Nucleus accumbens (tissue), 56 donors: Measurements from ENCODE around the gene BABAM2.
A peak's percentile ranks its signal among the peaks of the same experiment; 100 is the strongest.
"Not testable (repeated sequence)": the region's sequence is repeated elsewhere in the genome, so short reads cannot be mapped to it uniquely, and the experiment has no call there.

Experiments
- DNase-seq, 56 donors: peaks; one replicate each; lab custom pipeline; 2025; lab: John Stamatoyannopoulos, UW

BABAM2 gene

DNA sequence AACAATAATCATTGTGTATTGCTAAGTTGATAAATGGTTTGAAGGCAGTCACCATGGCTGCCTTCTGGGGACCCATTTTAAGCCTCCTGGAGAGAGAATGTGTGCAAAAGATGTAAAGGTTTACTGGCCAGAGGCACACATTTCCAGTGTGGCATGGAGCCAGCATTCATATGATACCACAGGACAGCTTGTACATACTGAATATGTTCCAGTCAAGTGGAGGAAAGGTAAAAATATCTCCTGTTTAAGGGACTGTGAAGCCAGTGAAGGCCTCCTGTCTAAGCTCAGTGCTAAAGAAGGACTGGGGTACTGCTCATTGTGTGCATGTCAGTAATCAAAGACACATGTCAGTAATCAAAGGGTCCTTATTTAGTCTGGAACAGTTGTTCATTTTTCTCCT, 119.2 kb downstream of the BABAM2 start:
- no peak for DNase-seq

DNA sequence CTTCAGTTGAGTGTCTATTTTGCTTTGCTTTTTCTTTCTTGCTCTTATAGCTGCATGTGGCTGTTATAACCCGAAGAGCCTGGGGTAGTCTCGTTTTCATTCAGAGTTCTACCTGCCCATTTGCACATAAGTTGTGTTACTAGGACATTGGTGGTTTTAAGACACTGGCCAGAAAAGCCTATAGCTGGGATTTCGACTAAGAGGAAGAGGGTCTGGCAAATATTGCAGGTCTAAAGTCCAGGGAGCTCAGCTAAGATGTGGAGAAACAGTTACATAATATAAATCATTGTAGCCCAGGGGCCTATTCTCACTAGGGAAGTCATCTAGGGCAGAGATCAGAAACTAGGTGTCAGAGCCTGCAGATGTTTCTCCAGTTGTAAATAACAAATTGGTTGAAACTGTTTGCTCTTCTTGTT, 120.8 kb downstream of the BABAM2 start:
- no peak for DNase-seq

DNA sequence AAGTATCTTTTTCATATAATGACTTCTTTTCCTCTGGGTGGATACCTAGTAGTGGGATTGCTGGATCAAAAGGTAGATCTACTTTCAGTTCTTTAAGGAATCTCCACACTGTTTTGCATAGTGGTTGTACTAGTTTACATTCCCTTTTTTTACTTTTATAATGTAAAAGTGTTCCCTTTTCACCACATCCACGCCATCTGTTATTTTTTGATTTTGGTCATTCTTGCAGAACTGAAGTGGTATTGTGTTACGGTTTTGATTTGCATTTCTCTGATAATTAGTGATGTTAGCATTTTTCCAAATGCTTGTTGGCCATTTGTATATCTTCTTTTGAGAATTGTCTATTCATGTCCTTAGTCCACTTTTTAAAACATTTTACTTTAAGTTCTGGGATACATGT, 127.9 kb downstream of the BABAM2 start:
- DNase-seq = not testable (repeated sequence)

DNA sequence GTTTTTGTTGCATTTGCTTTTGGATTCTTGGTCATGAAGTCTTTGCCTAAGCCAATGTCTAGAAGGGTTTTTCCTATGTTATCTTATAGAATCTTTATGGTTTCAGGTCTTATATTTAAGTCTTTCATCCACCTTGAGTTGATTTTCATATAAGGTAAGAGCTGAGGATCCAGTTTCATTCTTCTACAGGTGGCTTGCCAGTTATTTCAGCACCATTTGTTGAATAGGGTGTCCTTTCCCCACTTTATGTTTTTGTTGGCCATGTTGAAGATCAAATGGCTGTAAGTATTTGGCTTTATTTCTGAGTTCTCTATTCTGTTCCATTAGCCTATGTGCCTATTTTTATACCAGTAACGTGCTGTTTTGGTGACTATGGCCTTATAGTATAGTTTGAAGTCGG, 129.0 kb downstream of the BABAM2 start:
- DNase-seq = not testable (repeated sequence)

DNA sequence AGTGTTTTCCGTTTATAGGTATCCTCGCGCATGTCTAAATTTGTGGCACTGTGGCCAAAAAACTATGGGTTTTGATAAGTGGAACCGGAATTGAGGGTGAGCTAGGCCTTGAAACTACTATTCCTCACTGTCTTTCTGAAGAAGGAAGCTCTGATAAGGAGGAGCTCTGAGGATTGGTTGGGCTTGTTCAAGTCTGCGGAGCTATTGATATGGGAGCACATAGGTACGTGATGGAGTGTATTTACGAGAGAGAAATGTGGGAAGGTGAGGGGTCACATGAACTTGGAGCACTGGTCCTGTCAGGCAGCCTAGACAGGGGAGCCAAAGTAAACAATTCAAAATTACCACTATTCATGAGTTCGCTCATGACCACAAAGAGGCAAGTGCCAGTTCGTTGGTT, 131.4 kb downstream of the BABAM2 start:
- DNase-seq = no peak

DNA sequence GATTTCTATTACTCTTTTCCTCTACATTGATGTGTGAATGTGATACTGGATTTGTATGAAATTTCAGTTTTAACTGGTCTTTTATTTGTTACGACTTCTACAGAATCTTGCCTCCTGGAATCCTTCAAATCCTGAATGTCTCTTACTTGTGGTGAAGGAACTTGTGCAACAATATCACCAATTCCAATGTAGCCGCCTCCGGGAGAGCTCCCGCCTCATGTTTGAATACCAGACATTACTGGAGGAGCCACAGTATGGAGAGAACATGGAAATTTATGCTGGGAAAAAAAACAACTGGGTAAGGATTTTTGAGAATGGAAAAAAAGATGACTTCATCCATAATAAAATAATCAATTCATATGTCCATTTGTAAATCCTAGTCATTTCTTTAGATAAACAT, 134.6 kb downstream of the BABAM2 start:
- DNase-seq = no peak

DNA sequence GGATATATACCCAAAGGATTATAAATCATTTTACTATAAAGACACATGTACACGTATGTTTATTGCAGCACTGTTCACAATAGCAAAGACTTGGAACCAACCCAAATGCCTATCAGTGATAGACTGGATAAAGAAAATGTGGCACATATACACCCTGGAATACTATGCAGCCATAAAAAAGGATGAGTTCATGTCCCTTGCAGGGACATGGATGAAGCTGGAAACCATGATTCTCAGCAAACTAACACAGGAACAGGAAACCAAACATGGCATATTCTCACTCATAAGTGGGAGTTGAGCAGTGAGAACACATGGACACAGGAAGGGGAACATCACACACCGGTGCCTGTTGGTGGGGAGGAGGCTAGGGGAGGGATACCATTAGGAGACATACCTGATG, 135.7 kb downstream of the BABAM2 start:
- DNase-seq = not testable (repeated sequence)

DNA sequence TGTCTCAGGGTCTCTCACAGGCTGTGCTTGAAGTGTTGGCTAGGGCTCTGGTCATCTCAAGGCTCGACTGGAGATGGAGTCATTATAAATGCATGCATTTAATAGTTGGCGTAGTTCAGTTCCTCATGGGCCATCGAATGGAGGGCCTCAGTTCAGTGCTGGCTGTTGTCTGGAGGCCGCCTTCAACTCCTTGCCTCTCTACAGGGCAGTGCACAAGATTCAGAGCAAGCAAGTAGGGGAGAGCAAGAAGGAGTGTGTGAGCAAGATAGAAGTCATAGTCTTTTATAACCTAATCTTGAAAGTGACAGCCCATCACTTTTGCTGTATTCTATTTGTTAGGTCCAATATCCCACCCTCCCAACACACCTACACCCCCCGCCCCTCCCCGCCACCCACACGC, 137.5 kb downstream of the BABAM2 start:
- no peak for DNase-seq

DNA sequence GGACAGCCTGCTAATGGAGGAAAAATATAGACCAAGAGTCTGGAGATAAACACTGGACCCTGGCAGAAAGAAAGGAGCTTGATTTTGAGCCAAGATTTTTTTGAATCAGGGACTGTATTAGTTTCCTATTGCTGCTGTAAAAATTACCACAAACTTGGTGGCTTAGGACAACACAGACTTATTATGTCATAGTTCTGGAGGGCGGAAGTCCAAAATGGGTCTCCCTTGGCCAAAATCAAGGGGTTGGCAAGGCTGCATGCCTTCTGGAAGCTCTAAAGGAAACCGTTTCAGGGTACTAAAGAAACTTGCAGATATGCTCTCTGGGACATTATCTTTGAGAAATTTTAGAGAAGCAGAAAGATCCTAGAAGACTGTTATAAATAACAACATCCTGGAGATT, 140.1 kb downstream of the BABAM2 start:
- DNase-seq = peak in 1 of 56 donors; percentile 3

DNA sequence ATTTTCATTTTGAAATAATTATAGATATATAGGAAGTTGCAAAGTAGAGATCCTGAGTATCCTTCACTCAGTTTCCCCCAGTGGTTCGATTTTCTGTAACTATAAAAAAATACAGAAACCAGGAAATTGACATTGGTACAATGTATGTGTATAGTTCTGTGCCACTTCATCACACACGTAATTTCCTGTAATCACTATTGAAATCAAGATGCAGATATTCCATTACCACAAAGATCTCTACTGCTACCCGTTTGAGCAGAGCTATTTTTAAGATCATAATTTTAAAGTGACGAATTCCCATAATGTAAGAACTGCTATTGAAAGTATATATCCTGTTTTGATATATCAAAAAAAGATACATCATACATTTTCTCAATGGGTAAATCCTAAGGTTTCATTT, 142.3 kb downstream of the BABAM2 start:
- DNase-seq = no peak

DNA sequence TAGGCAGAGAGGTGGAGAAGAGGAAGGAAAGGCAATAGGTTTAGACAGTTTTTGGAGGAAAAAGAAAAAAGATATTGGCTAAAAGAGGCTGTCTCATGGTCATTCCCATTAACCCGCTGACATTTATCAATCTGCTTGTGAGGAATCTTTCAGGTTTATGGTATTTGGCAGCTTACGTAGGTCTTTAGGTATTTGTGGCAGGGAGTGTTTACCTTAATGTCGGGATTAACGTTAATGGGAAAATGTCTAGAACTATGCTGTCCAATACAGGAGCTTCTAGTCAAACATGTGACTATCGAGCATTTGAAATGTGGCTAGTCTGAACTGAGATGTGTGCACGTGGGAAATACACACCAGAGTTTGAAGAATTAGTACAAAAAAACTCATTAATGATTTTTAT, 144.2 kb downstream of the BABAM2 start:
- DNase-seq = no peak

DNA sequence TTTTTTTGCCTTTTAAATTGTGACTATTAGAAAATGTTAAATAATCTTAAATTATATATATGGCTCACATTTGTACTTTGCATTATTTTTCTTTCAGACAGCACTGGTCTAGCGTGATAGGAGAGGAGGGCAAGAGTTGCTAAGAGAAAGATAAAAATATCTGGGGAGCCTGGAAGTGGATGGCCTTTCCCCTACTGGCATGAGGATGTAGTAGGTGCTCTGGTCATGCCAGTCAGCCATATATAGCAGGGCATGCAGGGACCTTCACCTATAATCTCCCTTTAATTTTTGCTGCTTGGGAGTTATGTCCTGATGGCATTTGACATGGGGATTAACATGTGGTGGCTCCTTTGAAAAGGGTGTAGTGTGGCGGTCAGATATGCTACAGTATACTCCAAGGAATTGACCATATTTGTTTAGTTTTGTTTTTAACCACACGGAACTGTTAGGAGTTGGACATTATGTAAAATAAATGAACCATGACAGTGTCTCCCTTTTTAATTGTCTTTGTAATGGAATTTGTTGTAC, 144.7 kb downstream of the BABAM2 start:
- no peak for DNase-seq

DNA sequence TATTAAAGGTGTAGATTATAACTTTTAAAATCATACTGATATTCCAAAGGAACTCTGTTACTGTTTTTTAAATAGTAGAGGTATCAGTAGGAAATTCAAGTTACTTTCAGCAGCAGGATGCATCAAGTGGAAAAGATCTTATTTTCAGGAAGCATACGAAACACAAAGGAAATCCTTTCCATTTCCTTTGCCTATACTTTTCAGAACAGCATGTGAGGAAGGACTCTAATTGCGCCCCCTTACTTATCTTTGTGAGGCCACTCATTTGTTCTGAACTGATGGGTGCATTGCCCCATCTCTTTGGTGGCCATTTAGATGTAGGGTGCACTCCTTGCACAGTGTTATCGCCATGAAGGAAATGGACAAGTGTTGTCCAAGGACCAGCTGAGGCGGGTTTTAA, 145.3 kb downstream of the BABAM2 start:
- no peak for DNase-seq

DNA sequence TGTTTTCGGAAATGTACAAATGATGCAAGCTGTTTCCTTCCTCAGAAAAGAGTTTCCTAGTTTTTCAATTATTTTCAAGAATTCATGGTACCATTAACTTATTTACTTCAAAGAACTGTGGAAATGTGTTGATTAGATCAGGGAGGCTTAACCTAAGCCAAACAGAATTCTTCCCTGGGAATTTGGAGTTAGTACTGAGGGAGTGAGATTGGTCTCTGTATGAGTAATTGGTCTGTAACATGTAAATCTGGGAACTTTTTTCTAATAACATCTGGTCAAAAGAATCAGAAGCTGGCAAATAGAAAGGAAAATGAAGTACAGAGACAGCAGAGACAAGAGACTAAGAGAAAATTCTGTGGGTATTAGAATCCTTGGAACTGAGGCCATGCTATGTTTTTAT, 145.8 kb downstream of the BABAM2 start:
- no peak for DNase-seq

DNA sequence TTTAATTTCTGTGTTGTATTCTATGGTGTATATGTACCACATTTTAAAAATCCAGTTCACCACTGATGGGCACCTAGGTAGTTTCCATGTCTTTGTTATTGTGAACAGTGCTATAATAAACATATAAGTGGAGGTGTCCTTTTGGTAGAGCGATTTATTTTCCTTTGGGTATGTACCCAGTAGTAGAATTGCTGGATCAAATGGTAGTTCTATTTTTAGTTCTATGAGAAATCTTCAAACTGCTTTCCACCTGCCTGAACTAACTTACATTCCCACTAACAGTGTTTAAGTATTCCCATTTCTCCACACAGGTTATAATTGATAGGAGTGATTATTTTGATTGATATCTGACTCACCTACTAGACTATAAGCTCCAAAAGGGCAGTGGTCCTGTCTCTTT, 148.2 kb downstream of the BABAM2 start:
- DNase-seq = no peak

DNA sequence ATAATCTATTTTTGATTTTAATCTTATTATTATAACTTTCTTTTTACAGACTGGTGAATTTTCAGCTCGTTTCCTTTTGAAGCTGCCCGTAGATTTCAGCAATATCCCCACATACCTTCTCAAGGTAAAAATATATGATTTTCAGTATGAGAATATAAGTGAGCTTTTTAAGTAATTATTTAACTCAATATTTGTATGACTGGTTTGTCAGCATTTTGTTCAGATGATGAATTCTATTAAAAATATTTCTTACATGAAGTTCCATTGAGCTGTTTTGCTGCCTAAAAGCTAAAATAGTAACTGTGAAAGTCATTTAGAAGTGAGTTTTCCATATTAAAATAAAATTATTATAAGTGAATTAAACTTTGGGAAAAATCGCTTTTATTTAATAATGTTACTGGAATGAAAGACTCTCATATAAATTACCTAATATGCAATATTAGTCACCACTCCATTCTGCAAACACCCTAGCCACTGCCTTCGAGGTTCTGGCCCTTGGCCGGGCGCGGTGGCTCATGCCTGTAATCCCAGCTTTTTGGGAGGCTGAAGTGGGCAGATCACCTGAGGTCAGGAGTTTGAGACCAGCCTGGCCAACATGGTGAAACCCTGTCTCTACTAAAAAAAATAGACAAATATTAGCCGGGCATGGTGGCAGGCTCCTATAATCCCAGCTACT, 155.3 kb downstream of the BABAM2 start:
- no peak for DNase-seq

DNA sequence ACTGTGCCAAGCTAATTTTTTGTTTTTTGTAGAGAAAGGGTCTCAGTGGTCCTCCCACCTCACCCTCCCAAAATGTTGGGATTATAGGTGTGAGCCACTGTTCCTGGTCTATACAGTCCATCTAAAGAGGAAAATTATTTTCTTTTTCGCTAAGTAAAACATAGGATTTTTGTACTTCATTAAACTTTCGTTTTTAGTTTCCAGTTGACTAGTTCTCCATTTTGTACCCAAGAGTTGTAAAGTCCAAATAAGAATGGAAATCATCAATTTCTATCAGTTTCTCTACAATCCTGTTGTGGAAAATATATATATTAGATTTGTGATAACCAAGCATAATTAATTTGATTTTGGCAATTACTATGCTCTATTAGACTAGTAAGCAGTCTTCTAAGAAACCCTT, 156.4 kb downstream of the BABAM2 start:
- DNase-seq = no peak

DNA sequence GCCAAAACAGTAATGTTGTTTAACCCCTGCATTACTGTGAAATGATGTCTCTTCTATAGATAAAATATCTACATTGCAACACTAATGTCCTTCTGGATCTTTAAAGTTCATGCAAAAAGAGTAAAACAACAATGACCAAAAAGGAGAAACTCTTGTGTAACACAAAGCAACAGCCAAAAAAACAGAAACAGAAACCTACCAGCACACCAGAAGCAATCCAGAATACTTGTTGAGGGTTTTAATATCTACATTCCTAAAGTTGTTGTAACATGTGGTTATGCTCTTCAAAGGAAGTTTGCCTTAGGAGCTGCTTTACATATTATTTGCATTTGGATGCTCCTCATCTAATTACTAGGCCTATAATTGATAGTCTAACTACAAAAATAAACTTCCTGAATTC, 157.2 kb downstream of the BABAM2 start:
- no peak for DNase-seq

DNA sequence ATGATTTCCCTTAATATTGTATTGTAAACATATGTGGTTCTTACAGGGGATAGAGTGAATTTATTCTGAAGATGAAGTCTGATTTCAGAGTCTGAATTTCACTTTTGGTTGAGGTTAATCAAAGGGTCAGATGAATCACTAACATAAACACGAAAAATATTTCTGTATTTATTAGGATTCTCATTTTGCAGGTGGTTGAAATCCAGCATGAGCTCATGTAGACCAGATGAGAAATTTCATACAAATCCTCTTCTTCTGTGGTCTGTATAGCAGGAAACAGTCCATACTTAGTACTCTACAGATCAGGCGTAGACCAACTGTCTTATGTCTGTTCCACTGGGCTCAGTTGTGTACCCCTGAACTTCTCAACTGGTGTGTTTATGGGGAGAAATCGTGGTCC, 157.8 kb downstream of the BABAM2 start:
- DNase-seq = no peak

DNA sequence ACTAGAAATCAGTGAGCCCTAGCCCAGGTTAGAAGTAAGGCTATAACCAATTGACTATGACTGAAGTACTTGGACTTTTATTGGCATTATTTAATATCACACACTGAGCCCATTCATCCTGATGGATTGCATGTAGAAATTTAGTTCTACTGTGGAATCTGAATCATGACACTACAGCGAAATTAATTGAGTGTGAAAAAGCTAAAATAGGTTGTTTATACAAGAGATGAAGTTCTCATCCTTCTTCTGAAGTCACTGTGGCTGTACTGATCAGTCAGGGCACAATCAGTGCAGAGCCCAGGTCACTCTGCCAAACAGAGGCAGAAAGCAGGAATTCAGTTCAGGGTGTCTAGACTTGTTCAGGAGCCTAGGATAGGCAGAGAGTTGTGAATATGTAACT, 158.9 kb downstream of the BABAM2 start:
- no peak for DNase-seq

DNA sequence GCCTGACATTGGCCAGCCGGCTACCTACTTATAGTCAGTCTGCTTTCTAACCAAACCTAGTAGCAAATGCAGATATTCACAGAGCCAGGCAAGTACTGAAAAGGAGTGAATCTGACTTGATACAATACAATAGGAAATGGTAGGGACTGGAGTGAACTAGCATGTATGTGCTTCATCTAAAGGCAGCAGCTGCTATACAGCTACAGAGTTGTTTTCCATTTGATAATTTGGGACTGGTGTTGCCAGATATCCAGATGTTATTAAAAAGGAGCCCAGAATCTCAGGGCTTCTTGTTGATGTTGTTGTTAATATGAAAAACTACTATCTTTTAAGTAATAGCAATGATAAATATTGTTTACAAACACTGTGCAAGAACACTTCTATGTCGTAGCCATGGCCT, 159.4 kb downstream of the BABAM2 start:
- no peak for DNase-seq

DNA sequence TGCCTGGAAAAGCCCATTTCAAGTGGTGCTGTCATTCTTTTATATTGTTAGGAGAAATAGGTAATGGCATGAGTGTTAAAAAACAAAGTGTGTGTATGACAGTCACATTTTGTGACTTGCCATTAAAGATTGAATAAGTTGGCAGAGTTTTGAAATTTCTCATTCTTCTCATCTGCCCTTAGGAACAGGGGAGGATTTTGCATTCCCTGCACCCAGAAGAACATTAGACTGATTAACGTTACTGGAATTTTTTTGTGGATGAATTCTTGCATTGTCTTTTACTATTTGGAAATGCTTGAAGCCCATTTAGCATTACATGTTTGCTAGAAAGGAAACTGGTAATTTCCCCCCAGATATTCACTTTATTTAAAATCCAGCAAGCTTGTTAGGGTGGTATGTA, 162.2 kb downstream of the BABAM2 start:
- DNase-seq = no peak

DNA sequence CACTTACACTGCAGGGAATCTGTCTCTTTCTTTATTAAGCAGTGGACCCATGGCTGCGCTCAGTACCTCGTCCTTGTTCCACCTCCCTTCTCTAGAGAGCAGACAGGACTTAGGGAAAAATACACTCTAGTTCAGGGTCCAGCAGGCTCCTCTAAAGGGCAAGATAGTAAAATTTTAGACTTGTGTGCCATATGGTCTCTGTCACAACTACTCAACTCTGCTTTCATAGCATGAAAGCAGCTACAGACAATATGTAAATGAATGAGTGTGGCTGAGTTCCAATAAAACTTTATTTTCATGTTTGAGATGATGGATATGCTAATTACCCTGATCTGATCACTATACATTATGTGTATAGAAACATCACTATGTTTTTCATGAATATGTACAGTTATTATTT, 163.1 kb downstream of the BABAM2 start:
- DNase-seq = no peak
